Mesenchymal stem cell (in vitro differentiated cells and primary cell): ENCODE data around the gene IDI1. TPM values are rescaled to one million over a fixed set of nuclear protein-coding genes. Genes with fewer than 3 reads are reported as not detected.

ENCODE experiments used
- DNase-seq: peaks from one replicate; pipeline ENCODE4 v3.0.0-alpha.2; 2013
- H2AFZ ChIP-seq: one replicate; pipeline ENCODE4 v1.6.1; 2013; ENCODE audit warnings: low read depth, mild to moderate bottlenecking, control low read depth, inconsistent platforms, low read length, moderate library complexity
- H2AK5ac ChIP-seq: 2 replicates; pipeline ENCODE4 v1.6.1; 2013; ENCODE audit warnings: low read length, moderate library complexity, mild to moderate bottlenecking, inconsistent platforms; ENCODE audit not compliant: severe bottlenecking
- H2BK120ac ChIP-seq: one replicate; pipeline ENCODE4 v1.6.1; 2013; ENCODE audit warnings: low read depth, mild to moderate bottlenecking, inconsistent platforms, low read length, moderate library complexity
- H2BK12ac ChIP-seq, 2 experiments: one replicate each; pipeline ENCODE4 v1.6.1; 2013; ENCODE audit warnings: inconsistent platforms in 2 of 2, low read length in 2 of 2, mild to moderate bottlenecking in 2 of 2, moderate library complexity in 2 of 2, control low read depth in 1 of 2
- H2BK15ac ChIP-seq: one replicate; pipeline ENCODE4 v1.6.1; 2013; ENCODE audit warnings: mild to moderate bottlenecking, low read depth, inconsistent platforms; ENCODE audit not compliant: poor library complexity, severe bottlenecking
- H2BK5ac ChIP-seq: 2 replicates; pipeline ENCODE4 v1.6.1; 2013; ENCODE audit warnings: low read depth, mild to moderate bottlenecking, low read length, control low read depth, inconsistent platforms; ENCODE audit not compliant: poor library complexity, severe bottlenecking
- H3K14ac ChIP-seq, 2 experiments: one replicate each; pipeline ENCODE4 v1.6.1; 2013; ENCODE audit warnings: inconsistent platforms in 2 of 2, low read length in 2 of 2, control low read depth in 1 of 2, mild to moderate bottlenecking in 1 of 2, moderate library complexity in 1 of 2
- H3K18ac ChIP-seq, 2 experiments: one replicate each; pipeline ENCODE4 v1.6.1; 2013; ENCODE audit warnings: inconsistent platforms in 2 of 2, low read length in 2 of 2, control low read depth in 1 of 2, low read depth in 1 of 2, mild to moderate bottlenecking in 1 of 2
- H3K23ac ChIP-seq, 2 experiments: one replicate each; pipeline ENCODE4 v1.6.1; 2013; ENCODE audit warnings: inconsistent platforms in 2 of 2, low read length in 2 of 2, mild to moderate bottlenecking in 2 of 2, moderate library complexity in 2 of 2, control low read depth in 1 of 2
- H3K27ac ChIP-seq: 2 replicates; pipeline ENCODE4 v1.5.1; 2013; ENCODE audit warnings: mild to moderate bottlenecking, moderate library complexity, low read length, control low read depth, inconsistent platforms; ENCODE audit not compliant: poor library complexity, severe bottlenecking
- H3K27me3 ChIP-seq, 2 experiments: 2 replicates each; pipeline versions ENCODE4 v1.6.1 to v1.7.0; 2013; ENCODE audit warnings: low read length in 2 of 2, mild to moderate bottlenecking in 2 of 2, moderate library complexity in 2 of 2, control low read depth in 1 of 2, inconsistent platforms in 1 of 2; ENCODE audit not compliant: control insufficient read depth in 1 of 2, insufficient read depth in 1 of 2
- H3K36me3 ChIP-seq, 2 experiments: 2 replicates each; pipeline versions ENCODE4 v1.6.1 to v1.7.0; 2013; ENCODE audit warnings: low read length in 2 of 2, control low read depth in 1 of 2, inconsistent platforms in 1 of 2, low read depth in 1 of 2, mild to moderate bottlenecking in 1 of 2; ENCODE audit not compliant: insufficient read depth in 2 of 2, control insufficient read depth in 1 of 2
- H3K4ac ChIP-seq, 2 experiments: one replicate each; pipeline ENCODE4 v1.6.1; 2013; ENCODE audit warnings: inconsistent platforms in 2 of 2, low read length in 2 of 2, mild to moderate bottlenecking in 2 of 2, moderate library complexity in 2 of 2, control low read depth in 1 of 2, low read depth in 1 of 2
- H3K4me1 ChIP-seq: 2 replicates; pipeline ENCODE4 v1.6.1; 2013; ENCODE audit warnings: low read depth, low read length, control low read depth; ENCODE audit not compliant: control insufficient read depth, insufficient read depth
- H3K4me2 ChIP-seq: 2 replicates; pipeline ENCODE4 v1.6.1; 2013; ENCODE audit warnings: low read length, mild to moderate bottlenecking, inconsistent platforms; ENCODE audit not compliant: poor library complexity, severe bottlenecking
- H3K4me3 ChIP-seq, 2 experiments: 2 replicates each; pipeline versions ENCODE4 v1.5.1 to v1.7.0; 2013; ENCODE audit warnings: low read length in 2 of 2, mild to moderate bottlenecking in 2 of 2, control low read depth in 1 of 2, low read depth in 1 of 2; ENCODE audit not compliant: insufficient read depth in 1 of 2
- H3K79me1 ChIP-seq: replicated peaks from 2 replicates; pipeline ENCODE4 v1.6.1; 2013; ENCODE audit warnings: mild to moderate bottlenecking, control low read depth, low read length, inconsistent platforms; ENCODE audit not compliant: poor library complexity, severe bottlenecking
- H3K9ac ChIP-seq: 2 replicates; pipeline ENCODE4 v1.7.0; 2013; ENCODE audit warnings: mild to moderate bottlenecking, low read length, moderate library complexity
- H3K9me3 ChIP-seq: 2 replicates; pipeline ENCODE4 v1.7.0; 2013; ENCODE audit warnings: mild to moderate bottlenecking, low read length; ENCODE audit not compliant: control insufficient read depth
- H4K8ac ChIP-seq: one replicate; pipeline ENCODE4 v1.6.1; 2013; ENCODE audit warnings: inconsistent platforms, mild to moderate bottlenecking, low read length, moderate library complexity
- H4K91ac ChIP-seq: one replicate; pipeline ENCODE4 v1.6.1; 2013; ENCODE audit warnings: mild to moderate bottlenecking, low read length, inconsistent platforms
- WGBS: methylation state at CpG from one replicate; pipeline ENCODE4 v1.1.7; 2013; ENCODE audit warnings: mixed read lengths; 5-methylcytosine and 5-hydroxymethylcytosine counted together
- polyA plus RNA-seq, 2 experiments: library from polyadenylated mRNA; stranded (reverse); fragments of 200-250 nt; gene quantifications; one replicate each; pipeline ENCODE4 v1.2.3, GENCODE V29; 2013

The IDI1 gene
- polyA plus RNA-seq (2013, experiment 1 of 2) = 198 TPM
- 211 TPM for polyA plus RNA-seq (2013, experiment 2 of 2)

DNA sequence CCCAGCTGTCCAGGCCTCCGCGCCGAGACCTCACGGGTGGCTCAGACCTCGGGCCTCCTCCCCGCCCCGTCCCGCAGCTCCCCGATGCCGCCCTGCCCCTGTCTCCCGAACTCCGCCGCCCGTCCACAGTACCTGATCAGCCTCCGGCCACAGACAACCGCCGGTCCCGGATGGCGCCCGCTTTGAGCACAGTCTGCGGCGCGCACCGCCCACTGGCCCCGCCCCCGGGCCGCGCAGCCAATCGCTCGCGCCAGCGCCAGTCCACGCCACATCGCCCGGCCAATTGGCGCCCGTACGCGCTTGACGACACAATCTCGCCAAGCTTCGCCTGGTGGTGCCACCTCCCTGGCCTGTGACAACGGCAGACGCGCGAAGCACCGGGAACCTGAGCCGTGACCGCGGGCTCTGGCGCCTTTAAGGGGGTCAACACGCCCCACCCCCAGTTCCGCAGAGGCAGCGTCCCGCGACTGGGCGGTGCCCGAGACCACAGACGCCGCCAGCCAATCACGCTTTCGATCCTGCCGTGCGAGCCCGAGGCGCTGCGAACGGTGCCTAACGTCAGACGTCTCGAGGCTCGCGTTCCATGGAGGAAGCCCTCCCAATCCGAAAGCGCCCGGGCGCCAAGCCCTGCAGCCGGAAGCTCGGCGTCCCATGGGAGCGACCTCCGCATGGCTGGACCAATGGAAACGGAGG is at the start of gene IDI1:
Gene IDI1 (minus strand): TSS at position 388 of the 693 bp plus-strand sequence. CDS start 116 bp downstream, at position 272.
- H3K4me1 ChIP-seq = peaks cover 14% of the 10 kb centered on the region
- peak within 1 kb of the TSS in 1 of 2 experiments; percentile 92 for H3K14ac ChIP-seq
- no peak within 1 kb of the TSS for H2AFZ ChIP-seq
- peak within 1 kb of the TSS; percentile 63 to 92 for H2BK12ac ChIP-seq
- peak within 1 kb of the TSS; percentile 89 for H2BK15ac ChIP-seq
- peak within 1 kb of the TSS; percentile 68 for H2BK5ac ChIP-seq
- peaks cover 11 to 39% of the 10 kb centered on the region in 2 experiments for H3K36me3 ChIP-seq
- H3K4me3 ChIP-seq = peak within 1 kb of the TSS; percentile 92 to 99
- H2BK120ac ChIP-seq = peak within 1 kb of the TSS; percentile 77
- H3K9ac ChIP-seq = peak within 1 kb of the TSS; percentile 97
- peak within 1 kb of the TSS; percentile 94 for H3K4me2 ChIP-seq
- peak within 1 kb of the TSS; percentile 86 to 97 for H3K4ac ChIP-seq
- peak; percentile 100 for DNase-seq
- no peaks in the 10 kb centered on the region for H3K9me3 ChIP-seq
- H4K91ac ChIP-seq = peak within 1 kb of the TSS; percentile 90
- H2AK5ac ChIP-seq = no peak within 1 kb of the TSS
- under 1% methylated on average over 78 of the region's 83 CpGs for WGBS
- peak within 1 kb of the TSS; percentile 94 for H3K27ac ChIP-seq
- H4K8ac ChIP-seq = peak within 1 kb of the TSS; percentile 45
- no peaks in the 10 kb centered on the region for H3K27me3 ChIP-seq
- H3K18ac ChIP-seq = peak within 1 kb of the TSS; percentile 82 to 99
- H3K79me1 ChIP-seq = no peaks in the 10 kb centered on the region
- peak within 1 kb of the TSS in 1 of 2 experiments; percentile 99 for H3K23ac ChIP-seq

DNA sequence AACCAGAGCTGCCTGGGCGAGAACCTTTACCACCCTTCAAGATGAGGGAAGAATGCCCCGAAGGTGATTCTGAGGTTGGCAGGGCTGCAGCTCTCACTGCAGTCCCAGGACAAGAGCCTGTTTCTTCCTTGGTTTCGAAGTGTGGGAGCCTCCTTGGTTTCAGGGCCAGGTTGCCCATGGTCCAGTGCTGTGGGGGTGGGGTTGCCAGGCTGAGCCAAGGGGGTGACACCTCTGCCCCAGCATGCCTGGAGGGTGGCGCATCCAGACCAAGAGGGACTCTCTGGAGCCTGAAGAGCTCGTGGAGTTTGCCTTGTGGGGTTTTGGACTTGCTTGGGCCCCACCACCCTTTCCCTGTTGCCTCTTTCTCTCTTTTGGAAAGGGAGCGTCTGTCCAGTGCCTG is 48.5 kb upstream of the IDI1 start:
- no peak overlapping the region for H3K18ac ChIP-seq
- H2AK5ac ChIP-seq = no peak overlapping the region
- peaks cover 64 to 88% of the 10 kb centered on the region in 2 experiments for H3K36me3 ChIP-seq
- no peak overlapping the region for H3K4me2 ChIP-seq
- H3K4me3 ChIP-seq = no peak overlapping the region
- H2BK12ac ChIP-seq = no peak overlapping the region
- H2BK15ac ChIP-seq = no peak overlapping the region
- no peak overlapping the region for H4K91ac ChIP-seq
- H3K27ac ChIP-seq = no peak overlapping the region
- H3K27me3 ChIP-seq = no peaks in the 10 kb centered on the region
- H3K4ac ChIP-seq = no peak overlapping the region
- no peak overlapping the region for H2AFZ ChIP-seq
- no peak overlapping the region for H2BK5ac ChIP-seq
- DNase-seq = no peak
- H4K8ac ChIP-seq = no peak overlapping the region
- no peak overlapping the region for H3K9ac ChIP-seq
- no peak overlapping the region for H3K14ac ChIP-seq
- 97% methylated on average over 6 of the region's 6 CpGs for WGBS
- no peak overlapping the region for H2BK120ac ChIP-seq
- H3K79me1 ChIP-seq = peaks cover 48% of the 10 kb centered on the region
- no peaks in the 10 kb centered on the region for H3K9me3 ChIP-seq
- H3K4me1 ChIP-seq = peaks cover 4% of the 10 kb centered on the region
- no peak overlapping the region for H3K23ac ChIP-seq

DNA sequence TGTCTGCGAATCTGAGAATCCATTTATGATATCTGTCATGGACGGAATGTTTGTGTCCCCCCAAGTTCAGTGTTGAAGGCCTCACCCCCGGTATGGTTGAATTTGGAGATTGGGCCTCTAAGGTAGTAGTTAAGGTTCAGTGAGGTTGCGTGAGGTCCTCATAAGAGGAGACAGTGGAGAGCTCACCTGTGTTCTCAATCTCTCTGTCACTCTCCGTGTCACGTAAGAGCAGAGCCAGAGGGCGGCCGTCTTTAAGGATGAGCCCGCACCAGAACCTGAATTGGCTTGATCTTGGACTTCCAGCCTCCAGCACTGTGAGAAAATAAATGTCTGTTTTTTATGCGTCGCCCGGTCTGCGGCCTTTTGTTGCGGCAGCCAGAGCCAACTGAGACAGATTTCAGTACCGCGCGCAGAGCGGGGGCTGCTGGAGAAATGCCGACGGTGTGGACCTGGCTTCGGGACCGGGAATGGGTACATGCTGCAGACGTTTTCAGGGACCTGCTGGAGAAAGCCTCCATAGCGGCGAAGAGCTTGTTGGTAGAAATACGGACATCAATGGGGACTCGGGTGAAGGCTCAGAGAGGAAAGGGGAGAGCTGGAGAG is 47.5 kb upstream of the IDI1 start:
- Histone ChIP-seq H3K4ac (no peak overlapping the region), H3K79me1 (peaks cover 42% of the 10 kb centered on the region), H3K27me3 (no peaks in the 10 kb centered on the region), H3K36me3 (peaks cover 57 to 81% of the 10 kb centered on the region in 2 experiments), H2AK5ac (no peak overlapping the region), H3K4me2 (no peak overlapping the region), H3K9me3 (no peaks in the 10 kb centered on the region), H3K27ac (no peak overlapping the region), H2AFZ (no peak overlapping the region), H2BK15ac (no peak overlapping the region), H3K9ac (no peak overlapping the region), H4K91ac (no peak overlapping the region), H3K4me3 (no peak overlapping the region), H2BK12ac (no peak overlapping the region), H3K23ac (no peak overlapping the region), H4K8ac (no peak overlapping the region), H2BK5ac (no peak overlapping the region), H2BK120ac (no peak overlapping the region), H3K4me1 (no peaks in the 10 kb centered on the region), H3K14ac (no peak overlapping the region), H3K18ac (no peak overlapping the region)
- WGBS = 96% methylated on average over 27 of the region's 27 CpGs
- no peak for DNase-seq

DNA sequence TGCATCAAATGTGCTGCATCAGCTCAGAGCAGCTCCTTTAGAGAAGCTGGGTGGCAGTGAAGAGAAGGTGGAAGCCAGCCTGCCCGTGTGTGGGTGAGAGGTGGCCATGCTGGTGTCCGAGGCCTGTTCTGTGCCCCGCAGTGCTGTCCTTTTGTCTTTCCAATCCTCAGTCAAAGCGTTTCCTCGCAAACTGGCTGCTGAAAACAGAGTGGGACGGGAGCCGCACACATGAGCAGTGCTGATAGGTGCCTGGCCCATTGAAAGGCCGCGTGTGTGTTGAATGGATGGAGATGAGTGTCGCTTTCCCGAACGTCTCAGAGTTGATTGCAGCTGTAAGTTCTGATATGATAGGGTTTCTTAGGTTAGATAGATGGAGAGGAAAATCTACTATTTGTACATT is 46.6 kb upstream of the IDI1 start:
- H3K4ac ChIP-seq = no peak overlapping the region
- no peaks in the 10 kb centered on the region for H3K4me1 ChIP-seq
- H2BK5ac ChIP-seq = no peak overlapping the region
- no peak overlapping the region for H2BK15ac ChIP-seq
- no peaks in the 10 kb centered on the region for H3K9me3 ChIP-seq
- no peak overlapping the region for H3K14ac ChIP-seq
- H4K8ac ChIP-seq = no peak overlapping the region
- no peak overlapping the region for H3K27ac ChIP-seq
- H2BK120ac ChIP-seq = no peak overlapping the region
- H2AK5ac ChIP-seq = no peak overlapping the region
- no peak overlapping the region for H2AFZ ChIP-seq
- H3K23ac ChIP-seq = no peak overlapping the region
- no peak overlapping the region for H3K4me3 ChIP-seq
- H2BK12ac ChIP-seq = no peak overlapping the region
- no peak overlapping the region for H3K9ac ChIP-seq
- peaks cover 43% of the 10 kb centered on the region for H3K79me1 ChIP-seq
- DNase-seq = no peak
- 96% methylated on average over 12 of the region's 12 CpGs for WGBS
- no peak overlapping the region for H3K4me2 ChIP-seq
- no peak overlapping the region for H4K91ac ChIP-seq
- no peak overlapping the region for H3K18ac ChIP-seq
- H3K27me3 ChIP-seq = no peaks in the 10 kb centered on the region
- peaks cover 56 to 84% of the 10 kb centered on the region in 2 experiments for H3K36me3 ChIP-seq
